SK-N-SH (cell line): ENCODE measurements around the gene STYXL1. TPM values are rescaled to one million over a fixed set of nuclear protein-coding genes. Genes with fewer than 3 reads are reported as not detected.

Experiments used
- CTCF ChIA-PET: fragments of 300-600, 350-600 bp; formaldehyde crosslinking; extraction: SDS; loops from one replicate; lab custom pipeline; 2021; lab: Yijun Ruan, JAX
- POLR2A ChIA-PET: fragments of 350-600 bp; sonication (Branson Sonifier 250); formaldehyde crosslinking; extraction: SDS; loops from one replicate; lab custom pipeline; 2020; ENCODE audit warnings: antibody characterized with exemption, inconsistent platforms; lab: Yijun Ruan, JAX
- DNase-seq: peaks from one replicate; pipeline ENCODE4 v3.0.0; 2012
- H2AFZ ChIP-seq: fragments of 200-600 bp; sonication (generic); 2 replicates; pipeline ENCODE4 v1.8.1; 2016; ENCODE audit warnings: antibody characterized with exemption, mild to moderate bottlenecking, low read depth
- H3F3A ChIP-seq: fragments of 200-600 bp; sonication (generic); replicated peaks from 2 replicates; pipeline ENCODE3; 2016; ENCODE audit warnings: antibody characterized with exemption, mild to moderate bottlenecking; ENCODE audit not compliant: insufficient read depth
- H3K27ac ChIP-seq, 2 experiments: fragments of 200-500 bp in 1 of 2; fragments of 200-600 bp in 1 of 2; sonication (Bioruptor generic) in 1 of 2; sonication (generic), shearing (Covaris generic) in 1 of 2; 2 replicates each; pipeline versions ENCODE4 v1.5.1 to v1.6.1; 2014 to 2016; ENCODE audit warnings: low read depth in 2 of 2, inconsistent platforms in 1 of 2, low read length in 1 of 2, mild to moderate bottlenecking in 1 of 2, mixed read lengths in 1 of 2
- H3K27me3 ChIP-seq: fragments of 200-600 bp; sonication (generic), shearing (Covaris generic); 2 replicates; pipeline ENCODE4 v1.6.1; 2016; ENCODE audit warnings: mixed run types; ENCODE audit not compliant: insufficient read depth
- H3K36me3 ChIP-seq, 2 experiments: fragments of 200-500 bp in 1 of 2; fragments of 200-600 bp in 1 of 2; sonication (Bioruptor generic) in 1 of 2; sonication (generic) in 1 of 2; replicated peaks in 1 of 2; 2 replicates each; pipeline versions ENCODE3 to v1.5.1; 2014 to 2016; ENCODE audit warnings: low read length in 1 of 2, mild to moderate bottlenecking in 1 of 2; ENCODE audit not compliant: insufficient read depth in 2 of 2, control insufficient read depth in 1 of 2
- H3K4me1 ChIP-seq, 2 experiments: fragments of 200-500 bp in 1 of 2; fragments of 200-600 bp in 1 of 2; sonication (Bioruptor generic) in 1 of 2; sonication (generic), shearing (Covaris generic) in 1 of 2; 2 replicates each; pipeline versions ENCODE4 v1.5.1 to v1.6.1; 2014 to 2016; ENCODE audit warnings: low read depth in 1 of 2, low read length in 1 of 2, mixed run types in 1 of 2; ENCODE audit not compliant: insufficient read depth in 2 of 2, control insufficient read depth in 1 of 2
- H3K4me2 ChIP-seq: fragments of 200-600 bp; sonication (generic), shearing (Covaris generic); 2 replicates; pipeline ENCODE4 v1.6.1; 2017; ENCODE audit warnings: mixed run types
- H3K4me3 ChIP-seq, 2 experiments: fragments of 200-500 bp in 1 of 2; fragments of 200-600 bp in 1 of 2; sonication (Bioruptor generic) in 1 of 2; sonication (generic), shearing (Covaris generic) in 1 of 2; 2 replicates each; pipeline versions ENCODE4 v1.5.1 to v1.8.1; 2014 to 2016; ENCODE audit warnings: low read depth in 2 of 2, inconsistent platforms in 1 of 2, low read length in 1 of 2, mild to moderate bottlenecking in 1 of 2, mixed read lengths in 1 of 2, moderate library complexity in 1 of 2
- H3K79me2 ChIP-seq: fragments of 200-600 bp; sonication (generic); 2 replicates; pipeline ENCODE4 v1.8.1; 2017; ENCODE audit warnings: mild to moderate bottlenecking; ENCODE audit not compliant: insufficient read depth
- H3K9ac ChIP-seq: fragments of 200-600 bp; sonication (generic); 2 replicates; pipeline ENCODE4 v1.6.1; 2017; ENCODE audit warnings: mixed run types
- H3K9me2 ChIP-seq: fragments of 200-600 bp; sonication (generic); 2 replicates; pipeline ENCODE4 v1.6.1; 2017; ENCODE audit warnings: mixed run types
- H3K9me3 ChIP-seq: fragments of 200-600 bp; sonication (generic); 2 replicates; pipeline ENCODE4 v1.6.1; 2017; ENCODE audit warnings: mixed run types, mild to moderate bottlenecking, moderate library complexity
- H4K20me1 ChIP-seq: fragments of 200-600 bp; sonication (generic); 2 replicates; pipeline ENCODE4 v1.6.1; 2017; ENCODE audit warnings: mild to moderate bottlenecking, mixed run types; ENCODE audit not compliant: insufficient read depth
- EZH2phosphoT487 ChIP-seq: fragments of 200-600 bp; sonication (generic); IDR thresholded peaks from 2 replicates; pipeline ENCODE4 v1.6.1; 2017; ENCODE audit warnings: low read depth, mixed run types, mild to moderate bottlenecking, antibody characterized with exemption, moderate library complexity, borderline replicate concordance
- FOSL2 ChIP-seq: IDR thresholded peaks from 2 replicates; pipeline ENCODE4 v1.4.0; 2012; ENCODE audit warnings: low read depth, mild to moderate bottlenecking, moderate library complexity, borderline replicate concordance
- MXI1 ChIP-seq: IDR thresholded peaks from 2 replicates; pipeline ENCODE4 v1.6.1; 2012; ENCODE audit warnings: mild to moderate bottlenecking, low read depth, low read length, improper control_type of control experiment
- NRF1 ChIP-seq: IDR thresholded peaks from 2 replicates; pipeline ENCODE4 v1.6.1; 2012; ENCODE audit warnings: low read depth, mild to moderate bottlenecking, low read length
- RAD21 ChIP-seq: IDR thresholded peaks from 2 replicates; pipeline ENCODE4 v1.6.1; 2012; ENCODE audit warnings: mild to moderate bottlenecking, low read length
- SIN3A ChIP-seq: IDR thresholded peaks from 2 replicates; pipeline ENCODE4 v1.6.1; 2012; ENCODE audit warnings: low read depth, mild to moderate bottlenecking, low read length, moderate library complexity, borderline replicate concordance
- YY1 ChIP-seq: IDR thresholded peaks from 2 replicates; pipeline ENCODE4 v1.4.0; 2012; ENCODE audit warnings: low read depth, mild to moderate bottlenecking
- WGBS: methylation state at CpG from one replicate; pipeline ENCODE4 v1.1.6; 2017; ENCODE audit warnings: low lambda C conversion rate; 5-methylcytosine and 5-hydroxymethylcytosine counted together
- polyA plus RNA-seq, 3 experiments: library from polyadenylated mRNA; depleted of rRNA; stranded (reverse); fragments of >200 nt; gene quantifications; 2 replicates each; pipeline ENCODE4 v1.2.3, GENCODE V29; 2012
- TF ChIP-seq, protein P1 (sequence below): IDR thresholded peaks from 2 replicates; pipeline ENCODE4 v1.6.1; 2012; ENCODE audit warnings: mild to moderate bottlenecking, low read depth, low read length, moderate library complexity
- TF ChIP-seq, protein P2 (sequence below): IDR thresholded peaks from 2 replicates; pipeline ENCODE4; 2012
- TF ChIP-seq, protein P3 (sequence below): IDR thresholded peaks from 2 replicates; pipeline ENCODE4 v1.4.0; 2012; ENCODE audit warnings: low read depth, borderline replicate concordance
- TF ChIP-seq, protein P4 (sequence below): IDR thresholded peaks from 2 replicates; pipeline ENCODE4 v1.4.0; 2012; ENCODE audit warnings: low read depth, borderline replicate concordance

The STYXL1 gene
- polyA plus RNA-seq, 1 of the 3 experiments (the other 2 are of a cell fraction), result 86.6 TPM

DNA sequence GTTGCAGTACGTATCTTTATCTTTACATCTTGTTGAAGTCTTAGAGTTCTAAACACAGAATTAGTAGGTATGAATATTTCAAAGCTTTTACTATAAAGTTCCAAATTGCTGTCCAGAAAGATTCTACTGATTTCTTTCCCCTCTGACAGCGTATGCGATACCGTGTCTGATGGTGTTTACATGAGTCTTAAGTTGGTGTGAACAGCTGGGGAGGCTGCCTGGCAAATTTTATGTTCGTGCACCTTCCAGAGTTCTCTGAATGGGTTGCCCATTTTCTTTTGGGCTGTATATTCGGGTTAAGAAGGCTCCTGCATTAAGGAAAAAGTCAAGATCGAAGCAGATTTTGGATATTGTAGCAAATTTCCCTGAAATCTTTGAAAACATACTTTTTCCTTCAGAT lies 8.4 kb upstream of the STYXL1 start:
- Histone ChIP-seq H3K36me3 (peaks cover 58 to 78% of the 10 kb centered on the region in 2 experiments), H3K9me3 (no peaks in the 10 kb centered on the region), H3F3A (peaks cover 17% of the 10 kb centered on the region), H3K27me3 (no peaks in the 10 kb centered on the region), H3K4me2 (no peak overlapping the region), H3K79me2 (peaks cover 65% of the 10 kb centered on the region), H3K4me1 (peaks cover 0 to 21% of the 10 kb centered on the region in 2 experiments; a peak in 2 of 4 replicates), H3K27ac (no peak overlapping the region), H2AFZ (no peak overlapping the region), H3K9ac (no peak overlapping the region), H3K9me2 (no peaks in the 10 kb centered on the region), H4K20me1 (peaks cover 39% of the 10 kb centered on the region), H3K4me3 (no peak overlapping the region)
- POLR2A ChIA-PET, result interaction anchor here (2.3 kb wide), 1 partner anchor 9 kb away, joined by 8 read pairs; the partner anchor contains the start of genes MDH2 and STYXL1
- 85% methylated on average over 7 of the region's 7 CpGs for WGBS
- CTCF ChIA-PET, result interaction anchor here (0.8 to 1.4 kb wide), 4 partner anchors 9 to 190 kb away, joined by 3 to 4 read pairs (median 3); partner anchors contain the start of genes MDH2 and STYXL1
- no peak for DNase-seq
- TF ChIP-seq YY1 (no peak), FOSL2 (no peak), MXI1 (no peak), NRF1 (no peak), RAD21 (no peak), EZH2phosphoT487 (no peak), SIN3A (no peak)
- TF ChIP-seq, protein P1, sequence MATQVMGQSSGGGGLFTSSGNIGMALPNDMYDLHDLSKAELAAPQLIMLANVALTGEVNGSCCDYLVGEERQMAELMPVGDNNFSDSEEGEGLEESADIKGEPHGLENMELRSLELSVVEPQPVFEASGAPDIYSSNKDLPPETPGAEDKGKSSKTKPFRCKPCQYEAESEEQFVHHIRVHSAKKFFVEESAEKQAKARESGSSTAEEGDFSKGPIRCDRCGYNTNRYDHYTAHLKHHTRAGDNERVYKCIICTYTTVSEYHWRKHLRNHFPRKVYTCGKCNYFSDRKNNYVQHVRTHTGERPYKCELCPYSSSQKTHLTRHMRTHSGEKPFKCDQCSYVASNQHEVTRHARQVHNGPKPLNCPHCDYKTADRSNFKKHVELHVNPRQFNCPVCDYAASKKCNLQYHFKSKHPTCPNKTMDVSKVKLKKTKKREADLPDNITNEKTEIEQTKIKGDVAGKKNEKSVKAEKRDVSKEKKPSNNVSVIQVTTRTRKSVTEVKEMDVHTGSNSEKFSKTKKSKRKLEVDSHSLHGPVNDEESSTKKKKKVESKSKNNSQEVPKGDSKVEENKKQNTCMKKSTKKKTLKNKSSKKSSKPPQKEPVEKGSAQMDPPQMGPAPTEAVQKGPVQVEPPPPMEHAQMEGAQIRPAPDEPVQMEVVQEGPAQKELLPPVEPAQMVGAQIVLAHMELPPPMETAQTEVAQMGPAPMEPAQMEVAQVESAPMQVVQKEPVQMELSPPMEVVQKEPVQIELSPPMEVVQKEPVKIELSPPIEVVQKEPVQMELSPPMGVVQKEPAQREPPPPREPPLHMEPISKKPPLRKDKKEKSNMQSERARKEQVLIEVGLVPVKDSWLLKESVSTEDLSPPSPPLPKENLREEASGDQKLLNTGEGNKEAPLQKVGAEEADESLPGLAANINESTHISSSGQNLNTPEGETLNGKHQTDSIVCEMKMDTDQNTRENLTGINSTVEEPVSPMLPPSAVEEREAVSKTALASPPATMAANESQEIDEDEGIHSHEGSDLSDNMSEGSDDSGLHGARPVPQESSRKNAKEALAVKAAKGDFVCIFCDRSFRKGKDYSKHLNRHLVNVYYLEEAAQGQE, result no peak
- TF ChIP-seq, protein P2, sequence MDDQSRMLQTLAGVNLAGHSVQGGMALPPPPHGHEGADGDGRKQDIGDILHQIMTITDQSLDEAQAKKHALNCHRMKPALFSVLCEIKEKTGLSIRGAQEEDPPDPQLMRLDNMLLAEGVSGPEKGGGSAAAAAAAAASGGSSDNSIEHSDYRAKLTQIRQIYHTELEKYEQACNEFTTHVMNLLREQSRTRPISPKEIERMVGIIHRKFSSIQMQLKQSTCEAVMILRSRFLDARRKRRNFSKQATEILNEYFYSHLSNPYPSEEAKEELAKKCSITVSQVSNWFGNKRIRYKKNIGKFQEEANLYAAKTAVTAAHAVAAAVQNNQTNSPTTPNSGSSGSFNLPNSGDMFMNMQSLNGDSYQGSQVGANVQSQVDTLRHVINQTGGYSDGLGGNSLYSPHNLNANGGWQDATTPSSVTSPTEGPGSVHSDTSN, result no peak
- TF ChIP-seq, protein P3, sequence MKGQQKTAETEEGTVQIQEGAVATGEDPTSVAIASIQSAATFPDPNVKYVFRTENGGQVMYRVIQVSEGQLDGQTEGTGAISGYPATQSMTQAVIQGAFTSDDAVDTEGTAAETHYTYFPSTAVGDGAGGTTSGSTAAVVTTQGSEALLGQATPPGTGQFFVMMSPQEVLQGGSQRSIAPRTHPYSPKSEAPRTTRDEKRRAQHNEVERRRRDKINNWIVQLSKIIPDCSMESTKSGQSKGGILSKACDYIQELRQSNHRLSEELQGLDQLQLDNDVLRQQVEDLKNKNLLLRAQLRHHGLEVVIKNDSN, result no peak
- TF ChIP-seq, protein P4, sequence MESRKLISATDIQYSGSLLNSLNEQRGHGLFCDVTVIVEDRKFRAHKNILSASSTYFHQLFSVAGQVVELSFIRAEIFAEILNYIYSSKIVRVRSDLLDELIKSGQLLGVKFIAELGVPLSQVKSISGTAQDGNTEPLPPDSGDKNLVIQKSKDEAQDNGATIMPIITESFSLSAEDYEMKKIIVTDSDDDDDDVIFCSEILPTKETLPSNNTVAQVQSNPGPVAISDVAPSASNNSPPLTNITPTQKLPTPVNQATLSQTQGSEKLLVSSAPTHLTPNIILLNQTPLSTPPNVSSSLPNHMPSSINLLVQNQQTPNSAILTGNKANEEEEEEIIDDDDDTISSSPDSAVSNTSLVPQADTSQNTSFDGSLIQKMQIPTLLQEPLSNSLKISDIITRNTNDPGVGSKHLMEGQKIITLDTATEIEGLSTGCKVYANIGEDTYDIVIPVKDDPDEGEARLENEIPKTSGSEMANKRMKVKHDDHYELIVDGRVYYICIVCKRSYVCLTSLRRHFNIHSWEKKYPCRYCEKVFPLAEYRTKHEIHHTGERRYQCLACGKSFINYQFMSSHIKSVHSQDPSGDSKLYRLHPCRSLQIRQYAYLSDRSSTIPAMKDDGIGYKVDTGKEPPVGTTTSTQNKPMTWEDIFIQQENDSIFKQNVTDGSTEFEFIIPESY, result no peak
- TF ChIP-seq, all 33 proteins: peak for 0
